Spleen (tissue), 11 donors: ENCODE data around the gene SMIM7. TPM values are rescaled to one million over a fixed set of nuclear protein-coding genes. Genes with fewer than 3 reads are reported as not detected.

Source experiments
- DNase-seq: peaks from one replicate; pipeline ENCODE4 v3.0.0-alpha.2; 2020
- H3K27ac ChIP-seq, 8 donors: fragments of 200-600 bp; sonication (generic) in 7 of 8; 1 replicate in 4 of 8; 2 replicates in 4 of 8; pipeline versions ENCODE4 v1.5.0 to v1.8.0; 2016 to 2021; ENCODE audit warnings: inconsistent platforms in 4 of 8, mild to moderate bottlenecking in 4 of 8, moderate library complexity in 1 of 8
- H3K27me3 ChIP-seq, 7 donors: fragments of 200-600 bp; sonication (generic) in 6 of 7; replicated peaks in 1 of 7; 1 replicate in 4 of 7; 2 replicates in 3 of 7; pipeline versions ENCODE4 v1.5.0 to v1.8.0; 2016 to 2021; ENCODE audit warnings: inconsistent platforms in 3 of 7, mild to moderate bottlenecking in 1 of 7
- H3K36me3 ChIP-seq, 6 donors: fragments of 200-600 bp; sonication (generic) in 5 of 6; 1 replicate in 4 of 6; 2 replicates in 2 of 6; pipeline versions ENCODE4 v1.5.0 to v1.8.0; 2016 to 2021; ENCODE audit warnings: inconsistent platforms in 2 of 6
- H3K4me1 ChIP-seq, 6 donors: fragments of 200-600 bp; sonication (generic) in 5 of 6; 1 replicate in 3 of 6; 2 replicates in 3 of 6; pipeline versions ENCODE4 v1.5.0 to v1.8.0; 2016 to 2021; ENCODE audit warnings: inconsistent platforms in 3 of 6
- H3K4me3 ChIP-seq, 8 donors: fragments of 200-600 bp; sonication (generic) in 7 of 8; 1 replicate in 4 of 8; 2 replicates in 4 of 8; pipeline versions ENCODE4 v1.5.0 to v1.8.0; 2016 to 2021; ENCODE audit warnings: inconsistent platforms in 4 of 8, mild to moderate bottlenecking in 4 of 8, moderate library complexity in 2 of 8
- H3K9me3 ChIP-seq, 8 donors: fragments of 200-600 bp; sonication (generic) in 7 of 8; 1 replicate in 4 of 8; 2 replicates in 4 of 8; pipeline versions ENCODE4 v1.5.0 to v1.8.0; 2016 to 2021; ENCODE audit warnings: inconsistent platforms in 4 of 8
- CTCF ChIP-seq, 11 experiments: fragments of 200-600 bp in 7 of 11; fragments of 450-650 bp in 4 of 11; sonication (generic) in 4 of 11; IDR thresholded peaks in 8 of 11; conservative IDR thresholded peaks in 3 of 11; 1 replicate in 7 of 11; 2 replicates in 4 of 11; pipeline versions ENCODE4 v1.4.0 to v1.8.0; 2016 to 2021; ENCODE audit warnings: antibody characterized with exemption in 11 of 11, inconsistent platforms in 4 of 11, mild to moderate bottlenecking in 1 of 11
- POLR2A ChIP-seq, 3 donors: fragments of 450-650 bp; IDR thresholded peaks; one replicate each; pipeline ENCODE4 v1.5.1; 2017; ENCODE audit warnings: antibody characterized with exemption in 3 of 3, mild to moderate bottlenecking in 1 of 3
- POLR2AphosphoS5 ChIP-seq, 3 donors: sonication (generic); formaldehyde crosslinking; IDR thresholded peaks; one replicate each; pipeline ENCODE4 v1.5.1; 2017; ENCODE audit warnings: antibody characterized with exemption in 3 of 3
- WGBS, 5 donors: extraction: QIAGEN DNeasy Blood & Tissue Kit in 3 of 5; methylation state at CpG; one replicate each; pipeline versions ENCODE4 v1.1.5 to v1.1.7; 2013 to 2018; 5-methylcytosine and 5-hydroxymethylcytosine counted together
- intact Hi-C: fragments of 100-400 bp; cut with DNase I; formaldehyde crosslinking; loops from one replicate; pipeline ENCODE4 v1.15.0; 2023; ENCODE audit warnings: low total_unique reads
- polyA plus RNA-seq, 3 donors: library from polyadenylated mRNA; stranded (reverse); fragments of 200-250 nt; gene quantifications; one replicate each; pipeline ENCODE4 v1.2.1, GENCODE V29; 2013
- total RNA-seq, 7 donors: library from RNA; depleted of rRNA in 3 of 7; stranded (reverse); fragments of >200 nt in 3 of 7; fragmentation: NEBNext Ultra II Directional in 4 of 7; extraction: Animal tissue kit (Norgen Biotek cat#: 25700) in 4 of 7; gene quantifications; one replicate each; pipeline versions ENCODE4 v1.1.0 to v1.2.1, GENCODE V29; 2016 to 2021
- donor health status: healthy with polysubstance abuse.
- donor health status: DM: no; HTN: no; CAD: no; lungs with moderate emphysema.
- donor health status: DM: no; HTN: no; CAD: no.
- donor health status: Bipolar disorder and iron deficiency.
- donor health status: healthy.
- donor health status: DM: no; HTN: no; CAD: no.
- donor health status: DM: yes; HTN: yes; CAD: no.

The SMIM7 gene
- total and polyA plus RNA-seq, 10 donors: 57.3 to 95.4 (median 76.7) TPM

- H3K36me3 ChIP-seq: peaks cover 0 to 59% (median 24%) of the 10 kb centered on the region in 6 donors
- peaks cover 22 to 63% (median 48%) of the 10 kb centered on the region in 6 donors for H3K4me1 ChIP-seq
- TF ChIP-seq POLR2AphosphoS5 (IDR thresholded peaks at IDR 0.05) (no peak), POLR2A (IDR thresholded peaks at IDR 0.05) (no peak), CTCF (IDR thresholded peaks at IDR 0.05 in 8 of 11, conservative IDR thresholded peaks at IDR 0.05 in 3 of 11) (no peak)
- WGBS, 5 donors: 0 to 1% (median 0%) methylated on average over 14 to 38 of the region's 38 CpGs; no CpG with 5 or more reads in 2 of the 5 donors
- intact Hi-C loops: no loop called here
- H3K4me3 ChIP-seq: peak overlapping the region; percentile 76 to 99 (median 93)
- no peak for DNase-seq
- no peaks in the 10 kb centered on the region for H3K9me3 ChIP-seq
- no peaks in the 10 kb centered on the region for H3K27me3 ChIP-seq
- peak overlapping the region; percentile 74 to 99 (median 96) for H3K27ac ChIP-seq
Observed at GRCh38 chr19:16627928-16628182, 32.1 kb downstream of the SMIM7 start.

GRCh38 chr19:16627193-16627927 is 32.6 kb downstream of the SMIM7 start:
- Histone ChIP-seq H3K4me1 (peaks cover 22 to 68% (median 50%) of the 10 kb centered on the region in 6 donors), H3K9me3 (no peaks in the 10 kb centered on the region), H3K27ac (peak overlapping the region; percentile 74 to 99 (median 96)), H3K4me3 (peak overlapping the region; percentile 76 to 99 (median 93)), H3K27me3 (no peaks in the 10 kb centered on the region), H3K36me3 (peaks cover 0 to 59% (median 22%) of the 10 kb centered on the region in 6 donors)
- TF ChIP-seq CTCF (IDR thresholded peaks at IDR 0.05 in 8 of 11, conservative IDR thresholded peaks at IDR 0.05 in 3 of 11) (no peak), POLR2AphosphoS5 (IDR thresholded peaks at IDR 0.05) (no peak), POLR2A (IDR thresholded peaks at IDR 0.05) (no peak)
- no peak for DNase-seq
- intact Hi-C loops: no loop called here
- WGBS, 5 donors: 0 to 1% (median 0%) methylated on average over 10 to 52 of the region's 52 CpGs

- Histone ChIP-seq H3K4me1 (peaks cover 22 to 73% (median 53%) of the 10 kb centered on the region in 6 donors), H3K9me3 (no peaks in the 10 kb centered on the region), H3K36me3 (peaks cover 0 to 59% (median 20%) of the 10 kb centered on the region in 6 donors), H3K27ac (peak overlapping the region; percentile 53 to 99 (median 96)), H3K4me3 (peak overlapping the region; percentile 76 to 99 (median 93)), H3K27me3 (no peaks in the 10 kb centered on the region)
- no peak for TF ChIP-seq POLR2AphosphoS5 (IDR thresholded peaks at IDR 0.05)
- TF ChIP-seq CTCF (IDR thresholded peaks at IDR 0.05 in 8 of 11, conservative IDR thresholded peaks at IDR 0.05 in 3 of 11): no peak
- no peak for TF ChIP-seq POLR2A (IDR thresholded peaks at IDR 0.05)
- intact Hi-C loops: no loop called here
- WGBS, 5 donors: 1 to 9% (median 4%) methylated on average over 11 to 12 of the region's 12 CpGs
- no peak for DNase-seq
Observed at GRCh38 chr19:16626796-16627192, 33.1 kb downstream of the SMIM7 start.

GRCh38 chr19:16625163-16625958 is 34.6 kb downstream of the SMIM7 start:
- TF ChIP-seq POLR2A (IDR thresholded peaks at IDR 0.05) (no peak), CTCF (IDR thresholded peaks at IDR 0.05 in 8 of 11, conservative IDR thresholded peaks at IDR 0.05 in 3 of 11) (no peak), POLR2AphosphoS5 (IDR thresholded peaks at IDR 0.05) (no peak)

More at GRCh38 chr19:16625163-16625958, 34.6 kb downstream of the SMIM7 start:
- no peaks in the 10 kb centered on the region for H3K9me3 ChIP-seq
- peaks cover 22 to 88% (median 61%) of the 10 kb centered on the region in 6 donors for H3K4me1 ChIP-seq
- WGBS, 5 donors: 79 to 85% (median 80%) methylated on average over 16 of the region's 16 CpGs
- DNase-seq: no peak
- H3K4me3 ChIP-seq: no peak overlapping the region
- peaks cover 0 to 50% (median 9%) of the 10 kb centered on the region in 6 donors for H3K36me3 ChIP-seq
- intact Hi-C loops: no loop called here
- no peaks in the 10 kb centered on the region for H3K27me3 ChIP-seq
- H3K27ac ChIP-seq: peak overlapping the region in 3 of 8 donors; percentile 4 to 38 (median 24)
